ENCODE measurements around the gene MEIS2.

DNA sequence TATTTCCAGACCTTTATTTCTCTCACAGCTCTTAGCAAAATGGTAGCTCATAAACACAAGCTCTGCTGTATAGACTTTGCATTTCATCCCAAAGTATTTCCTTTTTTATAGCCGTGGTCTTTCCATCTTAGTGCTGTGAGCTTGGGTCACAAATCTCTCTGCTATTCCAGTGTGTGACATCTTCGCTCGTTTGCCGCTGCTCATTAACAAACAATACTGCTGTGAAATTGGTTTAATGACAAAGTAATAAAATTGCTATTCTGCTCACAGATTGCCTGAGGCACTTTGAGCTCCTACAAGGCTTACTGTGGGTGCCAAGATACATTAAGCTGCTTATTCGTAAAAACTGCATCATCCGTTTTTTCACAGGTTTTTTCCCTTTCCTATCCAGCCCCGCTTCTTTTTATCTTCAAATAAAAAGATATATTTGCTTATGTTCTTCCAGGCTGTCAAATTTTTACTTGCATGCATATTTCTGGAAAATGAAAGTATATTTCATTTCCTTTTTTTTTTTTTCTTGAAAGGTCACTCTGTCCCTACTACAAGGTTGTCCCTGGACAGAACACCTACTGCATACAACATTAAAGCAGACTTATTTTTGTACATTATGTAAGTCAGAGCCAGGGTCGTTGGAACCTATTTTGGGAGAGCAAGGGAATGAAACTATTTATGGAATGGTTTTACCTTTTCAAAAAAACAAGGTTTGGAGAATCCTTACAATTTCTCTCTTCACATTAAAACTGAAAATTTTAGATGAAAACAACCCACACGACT lies 174.5 kb downstream of the MEIS2 start:
- TF ChIP-seq POLR2A (IDR thresholded peaks at IDR 0.05; ENCODE audit: low read length): no peak
- TF ChIP-seq GATA1 (IDR thresholded peaks at IDR 0.05; ENCODE audit: low read depth, low read length): no peak
